Gastrocnemius medialis (tissue), 4 donors: Measurements from ENCODE around the gene RNASE1. TPM values are rescaled to one million over a fixed set of nuclear protein-coding genes. Genes with fewer than 3 reads are reported as not detected.

Experiments used
- ATAC-seq, 2 donors: fragments of 150-250 bp; one replicate each; pipeline ENCODE4 v1.9.1; 2016
- DNase-seq, 2 donors: peaks; one replicate each; pipeline ENCODE4 v3.0.0-alpha.2; 2019
- H3K27ac ChIP-seq, 4 donors: fragments of 200-600 bp; sonication (generic); 1 replicate in 1 of 4; 2 replicates in 3 of 4; pipeline ENCODE4 v1.5.1; 2016 to 2018; ENCODE audit warnings: mild to moderate bottlenecking in 2 of 4, moderate library complexity in 1 of 4
- H3K27me3 ChIP-seq, 3 donors: fragments of 200-600 bp; sonication (generic) in 2 of 3; 1 replicate in 1 of 3; 2 replicates in 2 of 3; pipeline versions ENCODE4 v1.5.1 to v1.6.0; 2016 to 2019; ENCODE audit warnings: mild to moderate bottlenecking in 1 of 3, moderate library complexity in 1 of 3
- H3K36me3 ChIP-seq, 2 donors: fragments of 200-600 bp; sonication (generic) in 1 of 2; one replicate each; pipeline ENCODE4 v1.5.1; 2017 to 2018
- H3K4me1 ChIP-seq, 2 donors: fragments of 200-600 bp; sonication (generic) in 1 of 2; one replicate each; pipeline ENCODE4 v1.5.1; 2016 to 2017; ENCODE audit warnings: mild to moderate bottlenecking in 2 of 2
- H3K4me3 ChIP-seq, 4 donors: fragments of 200-600 bp; sonication (generic) in 3 of 4; 1 replicate in 1 of 4; 2 replicates in 3 of 4; pipeline ENCODE4 v1.5.1; 2016 to 2019; ENCODE audit warnings: mild to moderate bottlenecking in 2 of 4
- H3K9me3 ChIP-seq, 3 donors: fragments of 200-600 bp; sonication (generic) in 2 of 3; 1 replicate in 1 of 3; 2 replicates in 2 of 3; pipeline ENCODE4 v1.5.1; 2016 to 2019
- CTCF ChIP-seq, 5 experiments: fragments of 450-650 bp in 3 of 5; fragments of 200-600 bp in 2 of 5; sonication (generic) in 2 of 5; IDR thresholded peaks in 4 of 5; conservative IDR thresholded peaks in 1 of 5; 1 replicate in 4 of 5; 2 replicates in 1 of 5; pipeline ENCODE4 v1.5.1; 2016 to 2019; ENCODE audit warnings: antibody characterized with exemption in 5 of 5, mild to moderate bottlenecking in 3 of 5, moderate library complexity in 3 of 5
- POLR2A ChIP-seq, 2 donors: fragments of 450-650 bp; IDR thresholded peaks; one replicate each; pipeline ENCODE4 v1.6.1; 2017; ENCODE audit warnings: antibody characterized with exemption in 2 of 2, mild to moderate bottlenecking in 2 of 2, moderate library complexity in 2 of 2
- in situ Hi-C, 4 donors: fragments of 200-750 bp; cut with MboI; loops; one replicate each; pipeline versions ENCODE4 v1.15.0 to v1.8.0; 2017; ENCODE audit warnings: low sequenced_read_pairs in 4 of 4
- intact Hi-C: fragments of 100-400 bp; cut with DNase I; formaldehyde crosslinking; loops from one replicate; pipeline ENCODE4 v1.15.1; 2023; ENCODE audit warnings: low total_unique reads
- total RNA-seq, 4 donors: library from RNA; depleted of rRNA; stranded (reverse); fragments of >200 nt; gene quantifications; one replicate each; pipeline versions ENCODE4 v1.1.0 to v1.2.3, GENCODE V29; 2016

The RNASE1 gene
- total RNA-seq, 4 donors from 2014 or later: 157 to 198 (median 190) TPM

GRCh38 chr14:20790464-20791116 lies 12.1 kb downstream of the RNASE1 start:
- Histone ChIP-seq H3K27me3 (no peaks in the 10 kb centered on the region), H3K4me1 (no peaks in the 10 kb centered on the region), H3K9me3 (no peaks in the 10 kb centered on the region), H3K27ac (peak overlapping the region in 2 of 4 donors; percentile 15 to 67), H3K36me3 (no peaks in the 10 kb centered on the region), H3K4me3 (no peak overlapping the region)
- ATAC-seq: no peak
- no peak for DNase-seq
- in situ Hi-C loops: no loop called here
- no peak for TF ChIP-seq POLR2A (IDR thresholded peaks at IDR 0.05)
- TF ChIP-seq CTCF (IDR thresholded peaks at IDR 0.05 in 4 of 5, conservative IDR thresholded peaks at IDR 0.05 in 1 of 5): no peak
- intact Hi-C loops: no loop called here

GRCh38 chr14:20789230-20789813 lies 13.3 kb downstream of the RNASE1 start:
- ATAC-seq: no peak
- no peak for DNase-seq
- no peak for TF ChIP-seq CTCF (IDR thresholded peaks at IDR 0.05 in 4 of 5, conservative IDR thresholded peaks at IDR 0.05 in 1 of 5)
- no peak for TF ChIP-seq POLR2A (IDR thresholded peaks at IDR 0.05)
- Histone ChIP-seq H3K27ac (peak overlapping the region in 3 of 4 donors; percentile 7 to 67 (median 49)), H3K4me3 (no peak overlapping the region), H3K4me1 (no peaks in the 10 kb centered on the region), H3K27me3 (no peaks in the 10 kb centered on the region), H3K9me3 (no peaks in the 10 kb centered on the region), H3K36me3 (no peaks in the 10 kb centered on the region)
- in situ Hi-C loops (no loop called here), intact Hi-C loops (no loop called here)

- intact Hi-C loops: no loop called here
- Histone ChIP-seq H3K36me3 (no peaks in the 10 kb centered on the region), H3K4me1 (no peaks in the 10 kb centered on the region), H3K27me3 (no peaks in the 10 kb centered on the region), H3K27ac (no peak overlapping the region), H3K4me3 (no peak overlapping the region), H3K9me3 (no peaks in the 10 kb centered on the region)
- no peak for ATAC-seq
- in situ Hi-C loops: no loop called here
- TF ChIP-seq CTCF (IDR thresholded peaks at IDR 0.05 in 4 of 5, conservative IDR thresholded peaks at IDR 0.05 in 1 of 5): no peak
- no peak for TF ChIP-seq POLR2A (IDR thresholded peaks at IDR 0.05)
- DNase-seq: no peak
These were observed 15.6 kb downstream of the RNASE1 start for GRCh38 chr14:20787025-20787424.

- Histone ChIP-seq H3K27me3 (no peaks in the 10 kb centered on the region), H3K9me3 (no peaks in the 10 kb centered on the region), H3K36me3 (no peaks in the 10 kb centered on the region), H3K4me3 (peak overlapping the region in 1 of 4 donors; percentile 28), H3K27ac (peak overlapping the region in 3 of 4 donors; percentile 11 to 46 (median 25)), H3K4me1 (no peaks in the 10 kb centered on the region)
- in situ Hi-C loops (no loop called here), intact Hi-C loops (no loop called here)
- DNase-seq: no peak
- TF ChIP-seq CTCF (IDR thresholded peaks at IDR 0.05 in 4 of 5, conservative IDR thresholded peaks at IDR 0.05 in 1 of 5) (no peak), POLR2A (IDR thresholded peaks at IDR 0.05) (no peak)
- peak in 1 of 2 donors; percentile 23 for ATAC-seq
These were observed 20.3 kb downstream of the RNASE1 start for GRCh38 chr14:20782280-20782890.
